Measurements from ENCODE around the gene DYRK1B.

The DYRK1B gene

DNA sequence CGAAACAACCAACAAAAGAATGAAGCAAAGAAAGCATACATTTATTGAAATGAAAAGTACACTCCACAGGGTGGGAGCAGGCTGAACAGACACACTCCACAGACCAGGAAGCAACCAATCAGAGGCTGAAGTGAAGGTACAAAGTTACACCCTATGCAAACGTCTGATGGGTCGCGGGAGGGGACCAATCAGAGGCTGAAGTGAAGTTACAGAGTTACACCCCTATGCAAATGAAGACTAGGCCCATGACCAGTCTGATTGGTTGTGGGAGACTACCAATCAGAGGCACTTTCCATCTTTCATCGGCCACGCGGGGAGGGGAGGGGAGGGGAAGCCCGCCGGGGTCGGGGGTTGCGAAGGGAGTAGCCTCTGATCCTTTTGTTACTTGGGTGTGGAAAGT lies 24.6 kb upstream of the DYRK1B start:
- DNase-seq (ENCODE audit: low read depth) = no peak

DNA sequence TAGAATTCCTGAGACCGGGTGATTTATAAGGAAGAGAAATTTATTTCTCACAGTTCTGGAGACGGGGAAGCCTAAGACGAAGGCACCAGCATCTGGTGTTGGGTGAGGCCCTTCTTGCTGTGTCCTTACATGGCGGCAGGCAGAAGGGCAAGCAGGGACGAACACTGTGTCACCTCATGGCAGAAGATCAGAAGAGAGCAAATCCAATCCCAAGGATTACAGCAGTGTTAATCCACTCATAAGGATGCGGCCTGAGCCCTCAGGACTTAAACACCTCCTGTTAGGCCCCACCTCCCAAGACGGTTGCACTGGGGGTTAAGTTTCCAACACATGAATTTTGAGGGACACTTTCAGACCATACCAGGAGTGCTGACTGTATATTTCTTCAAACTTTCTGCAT lies 18.9 kb upstream of the DYRK1B start:
- DNase-seq (ENCODE audit: low read depth) = no peak

DNA sequence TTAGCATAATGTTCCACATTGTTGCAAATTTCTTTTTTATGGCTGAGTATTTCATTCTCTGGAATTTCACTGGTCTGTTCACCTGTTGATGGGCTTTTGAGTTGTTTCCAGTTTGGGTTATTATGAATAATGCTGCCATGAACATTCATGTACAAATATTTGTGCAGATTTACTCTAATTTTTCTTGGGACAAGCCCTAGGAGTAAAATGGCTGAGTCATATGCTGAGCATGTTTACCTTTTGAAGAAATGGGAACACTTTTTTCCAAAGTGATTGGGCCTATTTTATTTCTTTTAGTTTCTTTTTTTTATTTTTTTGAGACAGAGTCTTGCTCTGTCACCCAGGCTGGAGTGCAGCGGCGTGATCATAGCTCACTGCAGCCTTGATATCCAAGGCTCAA lies 16.9 kb upstream of the DYRK1B start:
- DNase-seq (ENCODE audit: low read depth) = no peak

DNA sequence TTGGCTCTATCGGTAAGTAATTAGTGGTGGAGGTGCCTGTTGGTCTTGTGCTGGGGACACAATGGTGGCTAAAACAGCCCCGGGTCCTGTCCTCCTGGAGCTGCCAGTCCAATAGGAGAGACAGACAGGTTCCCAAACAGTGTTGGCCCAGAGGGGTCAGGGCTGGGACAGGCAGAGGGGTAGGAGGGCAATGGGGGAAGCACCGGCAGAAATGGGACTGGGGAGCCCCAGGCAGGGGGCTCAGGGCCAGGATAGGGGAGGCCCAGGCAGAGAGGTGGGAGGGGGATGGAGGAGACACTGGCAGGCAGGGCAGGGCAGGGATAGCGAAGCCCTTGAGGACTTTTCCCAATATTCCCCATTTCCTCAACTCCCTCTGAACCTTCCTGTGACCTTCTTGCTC lies 14.4 kb upstream of the DYRK1B start:
- no peak for DNase-seq (ENCODE audit: low read depth)

DNA sequence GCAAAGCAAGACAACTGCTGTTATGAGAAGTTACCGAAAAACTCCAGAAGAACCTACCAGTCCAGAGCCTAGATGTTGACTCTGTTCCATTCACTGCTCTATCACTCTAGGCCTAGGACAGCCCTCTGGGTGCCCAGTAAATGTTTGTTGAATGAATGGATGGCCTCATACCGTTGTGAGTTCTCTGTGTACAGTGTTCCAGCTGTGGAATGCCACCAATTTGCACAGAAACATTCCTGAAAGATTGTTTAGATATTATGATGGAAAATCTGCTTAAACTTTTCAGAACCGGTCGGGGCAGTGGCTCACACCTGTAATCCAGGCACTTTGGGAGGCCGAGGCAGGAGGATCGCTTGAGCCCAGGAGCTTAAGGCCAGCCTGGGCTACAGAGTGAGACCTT lies 13.6 kb upstream of the DYRK1B start:
- no peak for DNase-seq (ENCODE audit: low read depth)

DNA sequence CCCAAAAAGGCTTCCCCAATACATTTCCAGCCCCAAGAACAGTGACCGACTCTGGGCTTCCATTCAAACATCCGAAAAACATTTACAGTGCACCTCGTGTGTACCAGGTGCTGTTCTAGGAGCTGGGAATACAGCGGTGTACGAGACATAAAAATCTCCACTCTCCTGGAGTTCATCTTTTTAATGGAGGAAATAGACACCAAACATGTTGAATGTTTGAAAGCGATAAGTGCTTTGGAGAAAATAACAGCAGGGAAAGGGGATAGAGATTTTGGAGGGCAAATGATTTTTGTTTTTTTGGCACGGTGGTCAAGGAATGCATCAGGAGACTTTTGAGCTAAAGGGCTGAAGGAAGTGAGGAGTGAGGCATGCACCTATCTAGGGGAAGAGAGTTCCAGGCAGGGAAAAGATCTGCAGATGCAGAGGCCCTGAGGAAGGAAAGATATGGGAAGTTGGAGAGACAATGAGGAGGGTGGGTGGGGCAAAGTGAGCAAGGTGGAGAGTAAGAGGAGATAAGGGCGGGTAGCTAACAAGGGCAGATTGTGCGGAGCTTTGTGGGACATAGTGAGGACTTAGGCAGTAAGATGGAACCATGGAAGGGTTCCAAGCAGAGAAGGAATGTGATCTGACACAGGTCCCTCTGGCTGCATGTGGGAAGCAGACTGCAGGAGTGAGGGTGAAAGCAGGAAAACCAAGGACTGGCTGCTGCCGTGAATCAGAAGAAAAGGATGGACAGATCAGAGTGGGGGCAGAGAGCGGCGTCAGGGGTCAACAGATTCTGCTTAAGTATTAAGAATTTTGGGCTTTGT lies 12.9 kb upstream of the DYRK1B start:
- DNase-seq (ENCODE audit: low read depth) = no peak

DNA sequence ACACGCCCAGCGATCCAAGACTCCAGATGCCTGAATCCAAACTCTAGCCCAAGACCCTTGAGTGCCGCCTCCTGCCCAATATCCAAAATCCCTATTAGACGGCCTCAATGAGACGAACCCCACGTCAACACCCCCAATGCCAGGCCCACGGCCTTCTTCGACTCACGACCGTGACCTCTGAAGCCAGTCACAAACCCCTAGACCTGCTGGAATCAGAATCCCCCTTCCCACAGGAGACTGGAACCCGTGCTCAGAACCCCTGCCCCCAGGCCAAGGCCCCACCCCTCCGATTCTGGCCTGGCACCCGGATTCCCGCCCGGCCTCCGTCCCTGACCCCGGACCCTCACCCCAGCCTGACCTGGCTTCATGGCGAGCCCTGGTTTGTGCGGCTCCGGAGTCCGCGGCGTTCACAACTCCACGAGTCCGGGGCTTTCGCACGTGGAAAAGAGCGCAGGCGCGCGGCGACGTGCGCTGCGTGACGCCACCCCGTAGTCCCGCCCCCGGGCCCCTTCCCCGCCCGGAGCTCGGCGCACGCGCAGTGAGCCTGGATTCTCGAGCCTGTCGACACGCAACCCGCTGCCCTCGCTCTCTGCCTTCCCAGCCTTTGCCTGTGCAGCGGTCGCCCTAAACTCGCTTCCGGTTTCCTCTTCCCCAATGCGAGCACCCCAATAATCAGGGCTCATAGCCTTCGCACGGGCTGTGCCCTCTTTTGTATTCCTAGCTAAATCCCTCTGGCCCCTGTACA lies 12.1 kb upstream of the DYRK1B start, which contains the start of gene FBL:
TSS of gene FBL (minus strand) at position 447 of the 745 bp plus-strand sequence. CDS start at position 368, 79 bp downstream.
- peak; percentile 99 for DNase-seq (ENCODE audit: low read depth)

DNA sequence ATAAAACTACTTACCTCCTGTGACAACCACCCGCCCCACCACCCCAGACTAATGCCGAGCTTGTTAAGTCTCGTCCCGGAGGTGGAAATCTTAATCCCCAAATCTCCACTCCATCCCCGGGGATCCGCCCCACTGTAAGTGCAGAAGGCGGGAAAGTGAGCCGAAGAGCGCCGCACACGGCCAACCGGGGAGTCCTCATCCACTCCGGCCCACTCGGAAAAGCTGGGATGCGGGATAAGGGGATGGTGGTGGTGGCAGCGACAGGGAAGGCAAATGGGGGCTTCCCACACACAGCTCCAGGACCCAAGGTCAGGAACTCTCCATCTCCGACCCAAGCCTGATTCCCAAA lies 11.6 kb upstream of the DYRK1B start:
- no peak for DNase-seq (ENCODE audit: low read depth)

DNA sequence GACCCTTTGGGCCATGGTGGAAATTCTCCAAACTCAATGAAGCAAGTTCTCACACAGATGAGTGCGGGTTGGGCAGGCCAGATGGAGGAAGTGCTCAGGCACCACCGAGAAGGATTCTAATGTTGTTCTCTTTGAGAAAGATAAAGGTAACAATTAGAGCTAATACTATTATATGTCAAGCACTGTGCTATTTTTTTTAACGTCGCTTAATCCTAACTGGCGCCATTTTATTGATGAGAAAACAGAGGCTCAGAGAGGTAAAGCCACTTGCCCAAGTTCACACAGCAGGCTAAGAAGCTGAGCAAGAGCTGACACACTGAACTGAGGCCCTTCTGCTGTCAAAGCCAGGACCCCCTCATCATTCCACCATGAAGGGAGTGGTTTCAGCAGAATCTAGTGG lies 11.2 kb upstream of the DYRK1B start:
- DNase-seq (ENCODE audit: low read depth) = no peak

DNA sequence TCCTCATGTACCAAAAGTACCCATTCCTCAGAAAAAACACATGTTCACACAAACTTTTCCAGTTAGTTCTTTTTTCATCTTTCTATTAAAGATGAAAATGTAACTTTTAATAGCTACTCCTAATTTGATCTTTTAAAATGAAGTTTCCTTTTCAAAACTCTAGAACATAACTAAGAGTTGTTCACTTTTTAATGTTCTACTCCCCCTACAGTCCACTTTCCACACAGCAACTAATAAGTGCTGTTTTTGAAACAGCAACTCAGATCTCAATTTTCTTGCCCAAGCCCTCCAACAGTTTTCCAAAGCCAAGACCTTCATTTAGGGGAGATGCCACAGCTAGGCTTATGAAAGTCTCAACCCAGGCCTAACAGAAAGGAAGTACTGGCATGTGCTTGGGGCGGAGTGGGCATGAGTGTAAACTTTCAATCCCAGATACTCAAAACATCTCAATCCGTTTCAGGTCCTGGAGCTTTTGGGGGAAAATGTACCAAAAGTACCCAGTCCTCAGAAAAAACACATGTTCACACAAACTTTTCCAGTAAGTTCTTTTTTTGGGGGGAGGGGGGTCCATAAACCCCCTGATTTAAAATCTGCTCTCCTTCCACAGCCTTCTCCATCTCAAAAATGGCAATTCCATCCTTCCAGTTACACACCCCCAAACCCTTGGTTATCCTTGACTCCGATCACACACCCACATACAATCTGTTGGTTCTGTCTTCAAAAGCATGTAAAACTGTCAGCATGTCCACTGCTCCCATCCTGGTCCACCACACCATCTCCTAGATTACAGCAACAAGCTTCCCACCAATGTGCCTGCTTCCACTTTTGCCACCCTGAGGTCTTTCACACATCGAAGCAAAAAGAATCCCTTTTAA lies 10.2 kb upstream of the DYRK1B start:
- no peak for DNase-seq (ENCODE audit: low read depth)

DNA sequence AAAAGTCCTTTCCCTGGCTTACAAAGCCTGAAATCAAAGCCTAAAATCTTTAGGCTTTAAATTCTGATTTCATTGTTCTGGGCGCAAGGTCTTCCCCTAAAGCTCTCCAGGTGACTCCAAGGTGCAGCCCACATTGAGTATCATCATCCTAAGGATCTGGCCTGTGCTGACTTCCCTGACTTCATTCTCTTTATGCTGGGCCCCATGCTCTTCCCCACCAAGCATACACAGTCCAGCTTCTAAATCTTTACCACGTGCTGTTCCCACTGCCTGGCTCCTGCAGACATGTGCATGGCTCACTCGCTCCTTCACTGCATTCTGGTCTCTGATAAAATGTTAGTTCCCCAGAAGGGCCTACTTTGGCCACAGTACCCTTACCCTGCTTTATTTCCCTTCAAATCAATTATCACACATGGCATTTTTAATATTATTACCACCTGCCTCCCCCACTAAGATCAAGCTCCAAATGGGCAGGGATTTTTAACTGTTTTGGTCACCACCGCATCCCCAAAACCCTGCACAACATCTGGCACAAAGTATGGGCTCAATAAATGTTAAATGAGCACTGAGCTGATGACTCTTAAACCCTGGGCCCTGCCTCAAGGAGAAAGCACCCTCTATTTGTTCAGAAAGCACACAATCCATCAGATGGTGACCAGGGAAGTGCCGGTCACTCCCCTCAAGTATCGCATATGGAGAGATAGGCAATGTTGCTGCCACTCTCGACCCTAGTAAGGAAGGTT lies 8.9 kb upstream of the DYRK1B start:
- no peak for DNase-seq (ENCODE audit: low read depth)

DNA sequence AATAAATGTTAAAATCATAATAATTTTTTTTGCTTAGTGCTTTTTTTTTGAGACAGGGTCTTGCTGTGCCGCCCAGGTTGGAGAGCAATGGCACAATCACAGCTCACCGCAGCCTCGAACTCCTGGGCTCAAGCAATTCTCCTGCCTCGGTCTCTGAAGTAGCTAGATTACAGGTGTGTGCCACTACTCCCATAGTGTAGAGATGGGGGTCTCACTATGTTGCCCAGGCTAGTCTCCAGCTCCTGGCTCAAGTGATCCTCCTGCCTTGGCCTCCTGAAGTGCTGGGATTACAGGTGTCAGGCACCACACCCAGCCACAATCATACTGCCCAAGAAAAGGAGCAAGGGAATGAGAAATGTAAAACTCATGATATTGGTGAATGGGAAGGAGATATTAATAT lies 7.1 kb upstream of the DYRK1B start:
- no peak for DNase-seq (ENCODE audit: low read depth)

DNA sequence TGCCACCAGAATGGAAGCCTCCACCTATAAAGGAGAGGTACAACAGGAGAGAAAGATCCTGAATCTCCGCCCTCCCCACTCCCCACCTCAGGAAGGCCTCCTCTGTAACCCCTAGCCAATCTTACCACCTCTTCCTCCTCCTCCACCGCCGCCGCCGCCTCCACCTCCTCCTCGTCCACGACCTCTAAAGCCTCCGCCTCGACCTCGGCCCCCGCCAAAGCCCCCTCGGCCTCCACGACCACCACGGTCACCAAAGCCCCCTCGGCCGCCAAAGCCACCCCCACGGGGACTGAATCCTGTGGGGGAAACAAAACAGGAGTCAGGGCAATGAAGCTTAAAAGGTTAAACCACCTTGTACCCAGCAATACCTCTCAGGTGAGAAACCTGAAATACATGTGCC lies 6.5 kb upstream of the DYRK1B start:
- DNase-seq (ENCODE audit: low read depth) = no peak

DNA sequence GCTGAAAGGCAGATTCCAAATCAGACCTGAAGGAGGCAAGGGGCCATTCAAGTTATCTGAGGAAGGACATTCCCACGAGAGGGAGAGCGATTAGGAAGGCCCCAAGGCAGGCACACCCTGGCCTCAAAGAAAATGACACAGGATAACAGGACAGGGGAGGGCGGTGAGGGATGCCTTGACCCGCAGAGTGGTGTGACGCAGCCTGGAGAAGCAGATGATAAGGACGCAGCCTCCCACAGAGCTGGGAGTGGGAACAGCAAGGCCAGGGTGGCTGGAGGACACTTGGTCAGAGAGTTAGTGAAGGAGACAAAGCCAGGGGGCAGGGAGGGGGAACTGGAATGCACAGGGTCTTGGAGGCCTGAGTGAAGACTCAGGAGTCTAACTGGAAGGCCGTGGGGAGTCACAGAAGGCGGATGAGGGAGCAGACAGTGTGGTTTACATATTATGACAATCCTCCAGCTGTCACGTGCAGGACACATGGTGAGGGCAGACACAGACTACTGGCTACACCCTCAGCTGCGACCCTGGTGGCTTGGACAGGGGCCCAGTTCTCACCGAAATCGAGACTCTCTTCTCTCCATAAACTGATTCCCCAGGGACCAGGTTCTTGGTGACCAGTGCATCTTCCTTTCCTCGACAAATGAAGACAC lies 5.8 kb upstream of the DYRK1B start:
- DNase-seq (ENCODE audit: low read depth) = no peak

DNA sequence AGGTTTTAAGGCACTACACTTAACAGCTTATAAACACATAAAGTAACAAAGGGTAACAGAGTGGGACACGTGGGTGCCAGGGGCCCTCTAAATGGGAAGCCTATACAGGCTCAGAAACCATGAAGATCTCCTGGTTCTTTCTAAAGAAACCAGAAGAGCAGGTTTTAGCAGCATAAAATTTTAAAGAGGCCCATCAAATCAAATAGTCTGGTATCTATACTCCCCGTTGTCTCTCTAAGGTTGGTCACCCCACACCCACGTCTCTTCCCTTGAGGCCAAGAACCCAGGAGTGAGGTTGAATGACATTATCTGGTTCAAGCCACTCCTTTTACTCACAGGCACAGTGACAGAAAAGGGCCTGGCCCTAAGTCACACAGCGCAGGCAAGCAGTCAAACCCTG lies 4.6 kb upstream of the DYRK1B start:
- no peak for DNase-seq (ENCODE audit: low read depth)

DNA sequence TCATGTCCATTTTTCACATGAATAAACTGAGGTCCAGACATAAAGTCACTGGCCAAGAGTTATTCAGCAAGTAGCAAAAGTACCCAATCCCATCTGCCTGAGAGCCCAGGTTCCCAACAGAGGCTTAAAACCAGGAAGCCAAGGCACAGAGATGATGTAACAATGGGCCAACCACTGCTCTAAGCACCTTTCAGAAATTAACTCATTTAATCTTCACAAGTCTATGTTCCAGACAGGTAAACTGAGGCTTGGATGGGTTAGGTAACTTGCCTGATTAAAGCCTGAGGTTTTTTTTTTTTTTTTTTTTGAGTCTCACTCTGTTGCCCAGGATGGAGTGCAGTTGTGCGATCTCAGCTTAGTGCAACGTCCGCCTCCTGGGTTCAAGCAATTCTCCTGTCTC lies 4.0 kb upstream of the DYRK1B start:
- DNase-seq (ENCODE audit: low read depth) = no peak

DNA sequence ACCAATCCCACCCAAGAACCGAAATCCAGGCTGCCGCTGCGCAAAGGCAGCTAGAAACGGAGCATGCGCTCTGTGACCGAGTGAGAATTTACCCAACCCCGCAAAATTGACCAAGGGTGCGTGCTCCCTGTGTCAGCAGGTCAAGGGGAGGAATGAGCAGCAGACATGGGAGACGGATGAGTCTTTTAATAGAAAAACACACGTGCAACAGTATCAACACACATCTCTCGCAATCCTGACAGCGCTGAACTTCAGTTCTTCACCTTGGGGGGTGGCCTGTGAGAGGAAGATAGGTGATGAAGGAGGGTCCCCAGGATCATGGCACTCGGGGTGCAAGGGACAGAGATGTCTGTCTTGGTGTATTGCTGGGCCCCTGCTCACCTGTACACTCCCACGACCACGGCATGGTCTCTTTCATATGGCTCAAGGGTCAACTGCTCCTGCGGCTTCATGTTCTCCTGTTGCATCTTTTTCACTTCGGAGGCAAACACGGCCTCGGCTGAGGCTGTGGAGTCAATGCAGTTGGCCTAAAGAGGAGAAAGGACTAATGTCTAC lies 402 bp upstream of the DYRK1B start:
- no peak for DNase-seq (ENCODE audit: low read depth)

DNA sequence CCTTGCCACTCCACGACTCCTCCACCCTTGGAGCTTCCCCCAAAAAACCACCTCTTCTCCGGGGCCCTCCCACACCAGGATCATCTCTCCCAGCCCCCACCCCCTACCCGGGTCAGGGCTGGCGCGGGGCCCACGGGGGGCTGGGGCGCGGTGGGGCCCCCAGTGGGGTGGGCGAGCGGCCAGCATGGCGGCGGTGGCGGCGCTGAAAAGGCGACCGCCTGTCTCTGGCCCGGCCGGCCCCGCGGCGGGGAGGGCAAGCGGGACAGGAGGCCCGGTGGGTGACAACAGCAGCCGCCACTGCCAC lies 850 bp downstream of the DYRK1B start:
- no peak for DNase-seq (ENCODE audit: low read depth)

DNA sequence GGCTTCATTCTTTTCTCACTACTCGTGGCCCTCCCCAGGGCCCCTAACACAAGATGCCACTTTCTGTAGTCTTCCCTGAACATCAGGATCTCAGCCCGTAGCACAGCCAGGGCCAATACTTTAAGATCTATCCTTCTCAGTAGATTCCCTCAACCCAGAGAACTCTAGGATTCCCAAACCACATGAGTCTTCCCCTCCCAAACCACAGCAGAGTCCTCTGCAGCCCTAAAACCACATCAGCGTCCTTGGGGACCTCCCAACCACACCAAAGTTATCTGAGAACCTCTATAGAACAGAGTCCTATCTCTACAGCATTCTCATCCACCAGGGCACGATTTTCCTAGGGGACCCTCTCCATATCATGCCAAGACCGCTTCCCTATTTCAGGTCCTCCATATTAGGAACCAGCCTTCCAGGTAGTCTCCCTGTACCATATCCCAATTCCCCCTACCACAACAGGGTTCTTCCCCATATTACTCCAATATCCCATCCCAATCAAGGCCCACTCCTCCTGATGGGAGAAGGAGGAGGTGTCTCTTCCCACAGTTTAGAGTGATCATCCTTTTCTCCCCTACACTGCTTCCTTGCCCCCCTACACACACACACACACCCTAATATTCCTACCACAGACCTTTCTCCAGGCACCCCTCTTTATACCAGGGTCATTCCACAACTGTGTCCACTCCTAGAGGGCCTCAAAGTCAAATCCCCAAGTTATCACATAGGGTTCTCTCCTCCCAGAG lies 1.4 kb downstream of the DYRK1B start:
- DNase-seq (ENCODE audit: low read depth) = no peak

DNA sequence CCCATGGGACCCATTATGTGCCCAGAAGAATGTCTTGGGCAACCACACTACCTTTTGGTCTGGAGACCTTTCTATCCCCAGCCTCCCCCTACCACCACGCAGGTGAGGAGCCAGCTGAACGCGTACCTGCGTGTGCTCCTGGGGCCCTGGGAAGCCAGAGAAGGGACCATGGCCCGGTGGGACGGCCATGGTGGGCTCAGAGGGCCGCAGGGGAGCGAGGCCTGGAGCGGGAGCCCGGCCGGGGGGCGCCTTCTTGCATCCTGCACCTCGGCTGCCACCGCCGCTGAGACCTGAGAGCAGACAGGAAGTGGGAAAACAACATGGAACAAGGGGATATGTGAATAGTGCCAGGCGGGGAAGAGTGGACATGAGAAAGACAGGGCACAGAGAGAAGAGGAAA lies 2.3 kb downstream of the DYRK1B start:
- DNase-seq (ENCODE audit: low read depth) = no peak

DNA sequence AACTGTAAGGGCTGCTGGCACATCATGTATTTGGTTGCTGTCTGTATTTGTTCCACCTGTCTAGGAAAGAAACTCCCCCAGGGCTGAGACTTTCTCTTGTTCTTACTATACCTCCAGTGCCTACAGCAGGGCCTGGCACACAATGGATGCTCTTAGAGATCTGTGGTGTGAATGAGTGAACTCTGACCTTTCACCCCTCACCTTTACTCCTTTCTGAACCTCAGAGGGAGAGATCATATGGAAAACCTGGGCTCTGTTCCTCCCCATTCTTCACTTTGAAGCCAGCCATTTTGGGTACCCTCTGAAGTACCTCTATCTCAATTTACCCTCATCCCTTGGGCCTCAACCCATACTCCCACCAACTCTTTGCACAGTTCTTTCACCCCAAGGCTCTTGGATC lies 3.1 kb downstream of the DYRK1B start:
- no peak for DNase-seq (ENCODE audit: low read depth)

All from activated T-cell treated with anti-CD3 and anti-CD28 coated beads for 1 hour (primary cell).